ENCODE measurements around the gene SERPINA3.

DNA sequence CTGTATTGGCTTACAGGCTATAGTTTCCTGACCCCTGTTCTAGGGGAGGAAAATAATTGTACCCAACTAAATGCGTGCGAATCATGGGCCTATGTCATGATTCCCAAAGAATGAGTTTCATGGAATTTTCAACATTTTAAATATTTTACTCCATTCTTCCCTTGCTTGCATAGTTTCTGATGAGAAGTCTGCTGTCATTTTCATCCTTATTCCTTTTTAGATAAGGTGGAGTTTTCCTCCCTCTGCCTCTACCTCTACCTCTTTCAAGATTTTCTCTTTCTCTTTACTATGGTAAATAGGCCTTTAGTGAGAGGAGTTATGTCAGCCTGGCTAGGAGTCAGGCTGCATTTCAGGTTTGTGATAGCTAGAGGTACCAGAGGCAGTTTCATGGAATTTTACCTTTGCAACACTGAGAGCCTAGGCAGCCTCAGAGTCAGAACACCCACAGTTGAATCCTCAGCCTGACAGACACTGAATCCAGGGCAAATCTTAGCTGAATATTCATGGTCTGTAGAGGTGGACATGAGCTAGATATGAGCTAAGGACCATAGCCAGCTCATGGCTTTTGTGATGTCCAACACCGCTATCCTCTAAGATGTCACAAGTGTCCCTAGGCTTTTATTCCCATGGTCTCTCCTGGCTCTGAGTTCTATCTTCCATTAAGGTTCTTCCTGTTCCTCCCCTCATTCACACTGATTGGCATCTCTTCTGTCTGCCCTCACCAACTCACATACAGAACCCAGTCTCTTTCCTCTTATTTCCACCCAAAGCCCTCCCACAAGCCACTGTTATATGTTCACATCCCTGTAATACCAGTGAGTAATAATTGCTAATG lies 6.0 kb downstream of the SERPINA3 start:
- TF ChIP-seq, protein P1, sequence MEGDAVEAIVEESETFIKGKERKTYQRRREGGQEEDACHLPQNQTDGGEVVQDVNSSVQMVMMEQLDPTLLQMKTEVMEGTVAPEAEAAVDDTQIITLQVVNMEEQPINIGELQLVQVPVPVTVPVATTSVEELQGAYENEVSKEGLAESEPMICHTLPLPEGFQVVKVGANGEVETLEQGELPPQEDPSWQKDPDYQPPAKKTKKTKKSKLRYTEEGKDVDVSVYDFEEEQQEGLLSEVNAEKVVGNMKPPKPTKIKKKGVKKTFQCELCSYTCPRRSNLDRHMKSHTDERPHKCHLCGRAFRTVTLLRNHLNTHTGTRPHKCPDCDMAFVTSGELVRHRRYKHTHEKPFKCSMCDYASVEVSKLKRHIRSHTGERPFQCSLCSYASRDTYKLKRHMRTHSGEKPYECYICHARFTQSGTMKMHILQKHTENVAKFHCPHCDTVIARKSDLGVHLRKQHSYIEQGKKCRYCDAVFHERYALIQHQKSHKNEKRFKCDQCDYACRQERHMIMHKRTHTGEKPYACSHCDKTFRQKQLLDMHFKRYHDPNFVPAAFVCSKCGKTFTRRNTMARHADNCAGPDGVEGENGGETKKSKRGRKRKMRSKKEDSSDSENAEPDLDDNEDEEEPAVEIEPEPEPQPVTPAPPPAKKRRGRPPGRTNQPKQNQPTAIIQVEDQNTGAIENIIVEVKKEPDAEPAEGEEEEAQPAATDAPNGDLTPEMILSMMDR (IDR thresholded peaks at IDR 0.05), result no peak
- TF ChIP-seq POLR2A (IDR thresholded peaks at IDR 0.05), result no peak

All from uterus (tissue), 2 donors.